Effector CD8-positive, alpha-beta T cell (primary cell): ENCODE measurements around the gene MCOLN3.
"Not testable (repeated sequence)": the region's sequence is repeated elsewhere in the genome, so short reads cannot be mapped to it uniquely, and the experiment has no call there.

ENCODE experiments used
- DNase-seq: peaks from one replicate; lab custom pipeline; 2025; lab: John Stamatoyannopoulos, UW

MCOLN3 gene

GRCh38 chr1:84991097-84991920, 57.0 kb downstream of the MCOLN3 start:
- DNase-seq, result no peak

GRCh38 chr1:84988588-84988987, 59.7 kb downstream of the MCOLN3 start:
- no peak for DNase-seq

GRCh38 chr1:84986561-84986960, 61.7 kb downstream of the MCOLN3 start:
- not testable (repeated sequence) for DNase-seq

GRCh38 chr1:84985365-84985764, 62.9 kb downstream of the MCOLN3 start:
- DNase-seq, result no peak

- DNase-seq, result no peak
Measured at GRCh38 chr1:84982395-84982794, 65.9 kb downstream of the MCOLN3 start.

GRCh38 chr1:84975035-84975434, 73.3 kb downstream of the MCOLN3 start:
- no peak for DNase-seq

GRCh38 chr1:84973498-84974334, 74.6 kb downstream of the MCOLN3 start:
- DNase-seq, result no peak

GRCh38 chr1:84972377-84972987, 75.8 kb downstream of the MCOLN3 start:
- no peak for DNase-seq

GRCh38 chr1:84971957-84972356, 76.3 kb downstream of the MCOLN3 start:
- DNase-seq, result no peak

GRCh38 chr1:84969489-84970250, 78.6 kb downstream of the MCOLN3 start:
- no peak for DNase-seq

- no peak for DNase-seq
Measured at GRCh38 chr1:84968865-84969264, 79.4 kb downstream of the MCOLN3 start.

GRCh38 chr1:84968101-84968500, 80.2 kb downstream of the MCOLN3 start:
- no peak for DNase-seq
